ENCODE results near the gene PTCRA. TPM values are rescaled to one million over a fixed set of nuclear protein-coding genes. Genes with fewer than 3 reads are reported as not detected.

The PTCRA gene
- polyA plus RNA-seq, 2 of the 4 experiments (the other 2 are of a cell fraction): not detected

- no peak for DNase-seq (ENCODE audit: low read depth in 1 of 2, low spot score in 1 of 2)
- ChIA-PET POLR2A (interaction anchor here (0.6 to 1.5 kb wide), 2 partner anchors 10 to 313 kb away, joined by 3 to 4 read pairs; partner anchors contain the start of gene PPP2R5D), CTCF (interaction anchor here (1.3 kb wide), 2 partner anchors 14 to 72 kb away, joined by 3 read pairs; no protein-coding TSS in a partner anchor)
- Histone ChIP-seq H3K4me3 (no peak overlapping the region), H3K27ac (no peak overlapping the region), H3K4me2 (no peak overlapping the region), H3K4me1 (peaks cover 24% of the 10 kb centered on the region), H3K9me3 (no peaks in the 10 kb centered on the region)
- WGBS (ENCODE audit: missing lambda C conversion rate): 100% methylated on average over 3 of the region's 3 CpGs
- no peak for FAIRE-seq
- no peak for ATAC-seq
- TF ChIP-seq FOXS1 (CRISPR knock-in tag; IDR thresholded peaks at IDR 0.05) (no peak), CBX8 (IDR thresholded peaks at IDR 0.05) (no peak), TP53 (CRISPR knock-in tag; IDR thresholded peaks at IDR 0.05) (no peak), MAFK (IDR thresholded peaks at IDR 0.05; ENCODE audit: partially characterized antibody) (no peak)
These were observed 58.1 kb downstream of the PTCRA start for GRCh38 chr6:42973926-42974325.

DNA sequence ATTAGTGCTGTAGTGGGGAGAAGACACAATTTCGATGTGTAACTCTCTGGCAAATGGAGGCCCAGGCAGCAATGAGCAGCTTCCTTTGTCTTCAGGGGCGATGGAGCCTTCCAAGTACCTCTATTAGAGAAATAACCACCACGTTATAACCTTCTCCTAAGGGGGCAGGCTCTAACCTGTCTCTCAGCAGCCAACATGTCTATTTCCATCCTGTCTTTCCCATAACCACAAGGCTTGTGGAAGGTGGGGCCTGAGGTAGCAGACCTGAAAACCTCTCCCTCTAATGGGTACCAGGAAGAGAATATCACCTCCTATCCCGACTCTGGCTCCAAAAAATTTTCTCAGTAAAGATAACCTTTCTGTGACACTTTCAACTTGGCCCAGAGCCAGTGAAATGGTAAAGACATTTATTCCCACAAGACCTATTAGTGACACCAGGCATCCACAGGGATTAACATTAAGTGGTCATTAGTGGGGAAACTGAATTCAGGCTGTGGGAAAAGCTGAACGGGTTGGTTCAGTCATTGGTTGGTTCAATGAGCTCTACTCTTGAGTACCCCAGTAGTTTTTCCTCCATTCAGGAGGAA, 59.2 kb downstream of the PTCRA start:
- TF ChIP-seq, protein P1, sequence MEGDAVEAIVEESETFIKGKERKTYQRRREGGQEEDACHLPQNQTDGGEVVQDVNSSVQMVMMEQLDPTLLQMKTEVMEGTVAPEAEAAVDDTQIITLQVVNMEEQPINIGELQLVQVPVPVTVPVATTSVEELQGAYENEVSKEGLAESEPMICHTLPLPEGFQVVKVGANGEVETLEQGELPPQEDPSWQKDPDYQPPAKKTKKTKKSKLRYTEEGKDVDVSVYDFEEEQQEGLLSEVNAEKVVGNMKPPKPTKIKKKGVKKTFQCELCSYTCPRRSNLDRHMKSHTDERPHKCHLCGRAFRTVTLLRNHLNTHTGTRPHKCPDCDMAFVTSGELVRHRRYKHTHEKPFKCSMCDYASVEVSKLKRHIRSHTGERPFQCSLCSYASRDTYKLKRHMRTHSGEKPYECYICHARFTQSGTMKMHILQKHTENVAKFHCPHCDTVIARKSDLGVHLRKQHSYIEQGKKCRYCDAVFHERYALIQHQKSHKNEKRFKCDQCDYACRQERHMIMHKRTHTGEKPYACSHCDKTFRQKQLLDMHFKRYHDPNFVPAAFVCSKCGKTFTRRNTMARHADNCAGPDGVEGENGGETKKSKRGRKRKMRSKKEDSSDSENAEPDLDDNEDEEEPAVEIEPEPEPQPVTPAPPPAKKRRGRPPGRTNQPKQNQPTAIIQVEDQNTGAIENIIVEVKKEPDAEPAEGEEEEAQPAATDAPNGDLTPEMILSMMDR (IDR thresholded peaks at IDR 0.05): no peak
- TF ChIP-seq RFX5 (IDR thresholded peaks at IDR 0.05) (no peak), POLR2A (IDR thresholded peaks at IDR 0.05; ENCODE audit: low read length) (no peak), CHD4 (IDR thresholded peaks at IDR 0.05; ENCODE audit: borderline replicate concordance) (no peak), FOSL2 (IDR thresholded peaks at IDR 0.05) (no peak), FOSL2 (CRISPR knock-in tag; IDR thresholded peaks at IDR 0.05) (no peak), ZFP36 (IDR thresholded peaks at IDR 0.05; ENCODE audit: borderline replicate concordance, partially characterized antibody) (no peak), SREBF2 (IDR thresholded peaks at IDR 0.05) (no peak)
- peaks cover 26% of the 10 kb centered on the region for H3K4me1 ChIP-seq
- POLR2A ChIA-PET: interaction anchor here (0.6 to 1.4 kb wide), 3 partner anchors 9 to 17 kb away, joined by 4 to 7 read pairs (median 6); partner anchors contain the start of gene PPP2R5D
- H3K27ac ChIP-seq: no peak overlapping the region
- DNase-seq (ENCODE audit: low read depth in 1 of 2, low spot score in 1 of 2): no peak
- H3K4me3 ChIP-seq: no peak overlapping the region
- H3K4me2 ChIP-seq: no peak overlapping the region
- FAIRE-seq: no peak
- WGBS (ENCODE audit: missing lambda C conversion rate): 85% methylated on average over 5 of the region's 5 CpGs
- no peaks in the 10 kb centered on the region for H3K9me3 ChIP-seq
- ATAC-seq: no peak
- CTCF ChIA-PET: interaction anchor here (0.6 to 1.3 kb wide), 4 partner anchors 10 to 158 kb away, joined by 3 to 5 read pairs (median 3); partner anchors contain the start of gene GNMT

Other genes starting within 250 kb of the PTCRA start
- gene PRPH2, start 193.5 kb upstream of the PTCRA start, polyA plus RNA-seq (2011; rRNA removed): not detected in 2 replicates
- gene PRPH2, start 193.5 kb upstream of the PTCRA start, polyA plus RNA-seq (2017; fragmentation: RNase III; extraction: RNeasy Plus Mini Kit Qiagen cat#74134 plus additional on column Dnase treatment): not detected in 3 replicates
- 10.2 and 10.3 TPM in 2 replicates for gene TBCC, start 169.9 kb upstream of the PTCRA start, polyA plus RNA-seq (2011; rRNA removed)
- gene TBCC, start 169.9 kb upstream of the PTCRA start, polyA plus RNA-seq (2017; fragmentation: RNase III; extraction: RNeasy Plus Mini Kit Qiagen cat#74134 plus additional on column Dnase treatment): 12.3 to 13.3 TPM (median 12.4 TPM) in 3 replicates
- 8.6 and 9.0 TPM in 2 replicates for gene BICRAL, start 134.0 kb upstream of the PTCRA start, polyA plus RNA-seq (2011; rRNA removed)
- 2.9 to 3.5 TPM (median 3.3 TPM) in 3 replicates for gene BICRAL, start 134.0 kb upstream of the PTCRA start, polyA plus RNA-seq (2017; fragmentation: RNase III; extraction: RNeasy Plus Mini Kit Qiagen cat#74134 plus additional on column Dnase treatment)
- 46.4 and 65.2 TPM in 2 replicates for gene RPL7L1, start 36.4 kb upstream of the PTCRA start, polyA plus RNA-seq (2011; rRNA removed)
- gene RPL7L1, start 36.4 kb upstream of the PTCRA start, polyA plus RNA-seq (2017; fragmentation: RNase III; extraction: RNeasy Plus Mini Kit Qiagen cat#74134 plus additional on column Dnase treatment): 82.5 to 101 TPM (median 84.1 TPM) in 3 replicates
- gene CNPY3, start 13.4 kb downstream of the PTCRA start, polyA plus RNA-seq (2011; rRNA removed): 28.2 and 30.3 TPM in 2 replicates
- 31.9 to 39.4 TPM (median 38.5 TPM) in 3 replicates for gene CNPY3, start 13.4 kb downstream of the PTCRA start, polyA plus RNA-seq (2017; fragmentation: RNase III; extraction: RNeasy Plus Mini Kit Qiagen cat#74134 plus additional on column Dnase treatment)
- 0.12 TPM in 2 replicates for gene GNMT, start 44.7 kb downstream of the PTCRA start, polyA plus RNA-seq (2011; rRNA removed)
- 0.23 to 0.32 TPM (median 0.31 TPM) in 3 replicates for gene GNMT, start 44.7 kb downstream of the PTCRA start, polyA plus RNA-seq (2017; fragmentation: RNase III; extraction: RNeasy Plus Mini Kit Qiagen cat#74134 plus additional on column Dnase treatment)
- 4.6 TPM in 2 replicates for gene PEX6, start 63.1 kb downstream of the PTCRA start, polyA plus RNA-seq (2011; rRNA removed)
- gene PEX6, start 63.1 kb downstream of the PTCRA start, polyA plus RNA-seq (2017; fragmentation: RNase III; extraction: RNeasy Plus Mini Kit Qiagen cat#74134 plus additional on column Dnase treatment): 8.3 to 9.5 TPM (median 8.6 TPM) in 3 replicates
- gene PPP2R5D, start 68.5 kb downstream of the PTCRA start, polyA plus RNA-seq (2011; rRNA removed): 34.6 and 41.6 TPM in 2 replicates
- 25.8 to 26.5 TPM (median 26.0 TPM) in 3 replicates for gene PPP2R5D, start 68.5 kb downstream of the PTCRA start, polyA plus RNA-seq (2017; fragmentation: RNase III; extraction: RNeasy Plus Mini Kit Qiagen cat#74134 plus additional on column Dnase treatment)
- gene MEA1, start 97.9 kb downstream of the PTCRA start, polyA plus RNA-seq (2011; rRNA removed): 58.6 and 63.4 TPM in 2 replicates
- 90.1 to 94.3 TPM (median 92.8 TPM) in 3 replicates for gene MEA1, start 97.9 kb downstream of the PTCRA start, polyA plus RNA-seq (2017; fragmentation: RNase III; extraction: RNeasy Plus Mini Kit Qiagen cat#74134 plus additional on column Dnase treatment)
- gene KLHDC3, start 98.2 kb downstream of the PTCRA start, polyA plus RNA-seq (2011; rRNA removed): 18.8 and 21.3 TPM in 2 replicates
- 25.5 to 28.0 TPM (median 26.9 TPM) in 3 replicates for gene KLHDC3, start 98.2 kb downstream of the PTCRA start, polyA plus RNA-seq (2017; fragmentation: RNase III; extraction: RNeasy Plus Mini Kit Qiagen cat#74134 plus additional on column Dnase treatment)
- 51.9 and 52.3 TPM in 2 replicates for gene RRP36, start 105.6 kb downstream of the PTCRA start, polyA plus RNA-seq (2011; rRNA removed)
- gene RRP36, start 105.6 kb downstream of the PTCRA start, polyA plus RNA-seq (2017; fragmentation: RNase III; extraction: RNeasy Plus Mini Kit Qiagen cat#74134 plus additional on column Dnase treatment): 54.0 to 56.2 TPM (median 55.7 TPM) in 3 replicates
- gene CUL7, start 137.8 kb downstream of the PTCRA start, polyA plus RNA-seq (2011; rRNA removed): 12.1 and 14.6 TPM in 2 replicates
- gene CUL7, start 137.8 kb downstream of the PTCRA start, polyA plus RNA-seq (2017; fragmentation: RNase III; extraction: RNeasy Plus Mini Kit Qiagen cat#74134 plus additional on column Dnase treatment): 8.1 to 10.6 TPM (median 10.0 TPM) in 3 replicates
- gene MRPL2, start 143.4 kb downstream of the PTCRA start, polyA plus RNA-seq (2011; rRNA removed): 20.9 and 33.7 TPM in 2 replicates
- gene MRPL2, start 143.4 kb downstream of the PTCRA start, polyA plus RNA-seq (2017; fragmentation: RNase III; extraction: RNeasy Plus Mini Kit Qiagen cat#74134 plus additional on column Dnase treatment): 50.9 to 55.6 TPM (median 51.9 TPM) in 3 replicates
- gene KLC4, start 143.6 kb downstream of the PTCRA start, polyA plus RNA-seq (2011; rRNA removed): 8.4 and 10.0 TPM in 2 replicates
- 7.7 to 11.8 TPM (median 9.9 TPM) in 3 replicates for gene KLC4, start 143.6 kb downstream of the PTCRA start, polyA plus RNA-seq (2017; fragmentation: RNase III; extraction: RNeasy Plus Mini Kit Qiagen cat#74134 plus additional on column Dnase treatment)
- 2.8 and 3.4 TPM in 2 replicates for gene PTK7, start 160.3 kb downstream of the PTCRA start, polyA plus RNA-seq (2011; rRNA removed)
- 4.5 to 5.7 TPM (median 5.6 TPM) in 3 replicates for gene PTK7, start 160.3 kb downstream of the PTCRA start, polyA plus RNA-seq (2017; fragmentation: RNase III; extraction: RNeasy Plus Mini Kit Qiagen cat#74134 plus additional on column Dnase treatment)